SU-DHL-6 (cell line): Measurements from ENCODE around the gene MRGPRX3.

Experiments used
- CTCF ChIP-seq: fragments of 200-600 bp; sonication (generic); IDR thresholded peaks from one replicate; pipeline ENCODE4 v1.5.1; 2017; ENCODE audit warnings: antibody characterized with exemption, mild to moderate bottlenecking, low read length, moderate library complexity; ENCODE audit not compliant: insufficient read depth, poor library complexity, severe bottlenecking
- EZH2phosphoT487 ChIP-seq: fragments of 200-600 bp; sonication (generic), shearing (Covaris generic); conservative IDR thresholded peaks from 2 replicates; pipeline ENCODE4 v1.6.1; 2018; ENCODE audit warnings: mild to moderate bottlenecking, antibody characterized with exemption, low read length, moderate library complexity, mixed read lengths

GRCh38 chr11:18145837-18146236, 13.5 kb downstream of the MRGPRX3 start:
- TF ChIP-seq CTCF: no peak
- no peak for TF ChIP-seq EZH2phosphoT487
